K562 (cell line): ENCODE data around the gene NGRN. TPM values are rescaled to one million over a fixed set of nuclear protein-coding genes. Genes with fewer than 3 reads are reported as not detected.
A peak's percentile ranks its signal among the peaks of the same experiment; 100 is the strongest.

Experiments used
- ATAC-seq: fragments of 200-7000 bp; cut with Tn5 transposase; 3 replicates; pipeline ENCODE4 v1.9.1; 2020; ENCODE audit warnings: moderate library complexity
- BruUV-seq: library from RNA; stranded (reverse); fragments of 400-500 nt; replicated peaks from 2 replicates; lab custom pipeline; 2021; lab: Mats Ljungman, UMichigan
- CTCF ChIA-PET: fragments of 300-600 bp; formaldehyde crosslinking; extraction: SDS; loops from one replicate; lab custom pipeline; 2021; ENCODE audit warnings: low intra/inter-chr PET ratio; lab: Yijun Ruan, JAX
- POLR2A ChIA-PET: fragments of 300-600, 350-650 bp; sonication (Branson Sonifier 250); formaldehyde crosslinking; extraction: SDS; loops from one replicate; lab custom pipeline; 2021; ENCODE audit warnings: antibody characterized with exemption, inconsistent platforms; lab: Yijun Ruan, JAX
- DNase-seq, 4 experiments: peaks; one replicate each; pipeline versions ENCODE4 v3.0.0 to v3.0.0-alpha.2; 2011 to 2018; ENCODE audit warnings: low spot score in 3 of 4, mixed read lengths in 3 of 4; ENCODE audit errors: extremely low read depth in 1 of 4
- FAIRE-seq: peaks from 2 replicates; lab custom pipeline; 2011; peaks lifted over from hg19 to GRCh38; lab: Jason Lieb, UNC
- H2AFZ ChIP-seq: 2 replicates; pipeline ENCODE4 v1.6.0; 2011; ENCODE audit warnings: low read depth, low read length, control low read depth, inconsistent platforms
- H3K27ac ChIP-seq: fragments of 200-600 bp; 3 replicates; pipeline ENCODE4 v1.8.0; 2011; ENCODE audit warnings: low read depth, mild to moderate bottlenecking, control low read depth, inconsistent platforms, low read length, moderate library complexity, mixed read lengths; ENCODE audit errors: extremely low read depth
- H3K27me3 ChIP-seq, 2 experiments: fragments of 300-600 bp in 1 of 2; 2 replicates in 1 of 2; 3 replicates in 1 of 2; pipeline versions ENCODE4 v1.6.0 to v1.8.0; 2011; ENCODE audit warnings: inconsistent platforms in 2 of 2, low read length in 2 of 2, mild to moderate bottlenecking in 1 of 2, mixed read lengths in 1 of 2, moderate library complexity in 1 of 2; ENCODE audit not compliant: control insufficient read depth in 2 of 2, insufficient read depth in 2 of 2
- H3K36me3 ChIP-seq: fragments of 300-600 bp; 3 replicates; pipeline ENCODE4 v1.8.0; 2011; ENCODE audit warnings: mild to moderate bottlenecking, low read length, inconsistent platforms; ENCODE audit not compliant: control insufficient read depth, insufficient read depth
- H3K4me1 ChIP-seq, 2 experiments: fragments of 200-600 bp in 1 of 2; replicated peaks in 1 of 2; 2 replicates in 1 of 2; 3 replicates in 1 of 2; pipeline versions ENCODE4 v1.5.1 to v1.8.0; 2011; ENCODE audit warnings: inconsistent platforms in 2 of 2, low read length in 2 of 2, mild to moderate bottlenecking in 1 of 2, mixed read lengths in 1 of 2, moderate library complexity in 1 of 2; ENCODE audit not compliant: control insufficient read depth in 2 of 2, insufficient read depth in 2 of 2
- H3K4me2 ChIP-seq: 2 replicates; pipeline ENCODE4 v1.6.1; 2011; ENCODE audit warnings: low read length, control low read depth, inconsistent platforms, mixed read lengths; ENCODE audit not compliant: insufficient read depth
- H3K4me3 ChIP-seq: fragments of 200-600 bp; sonication (generic), shearing (Covaris generic); 2 replicates; pipeline ENCODE4 v1.5.1; 2016; ENCODE audit warnings: control low read depth, inconsistent platforms
- H3K79me2 ChIP-seq: fragments of 200-600 bp; 3 replicates; pipeline ENCODE4 v1.8.0; 2011; ENCODE audit warnings: low read length, inconsistent platforms; ENCODE audit not compliant: control insufficient read depth, insufficient read depth
- H3K9ac ChIP-seq, 2 experiments: 2 replicates each; pipeline versions ENCODE4 v1.6.0 to v1.6.1; 2011; ENCODE audit warnings: low read depth in 2 of 2, low read length in 2 of 2, control low read depth in 1 of 2, inconsistent platforms in 1 of 2, mild to moderate bottlenecking in 1 of 2, mixed read lengths in 1 of 2; ENCODE audit not compliant: insufficient read depth in 1 of 2
- H3K9me1 ChIP-seq: one replicate; pipeline ENCODE4 v1.6.0; 2011; ENCODE audit warnings: inconsistent platforms, mild to moderate bottlenecking, low read length, moderate library complexity; ENCODE audit not compliant: control insufficient read depth, insufficient read depth
- H3K9me3 ChIP-seq: replicated peaks from 2 replicates; pipeline ENCODE4 v1.5.1; 2011; ENCODE audit warnings: low read depth, low read length, inconsistent platforms; ENCODE audit not compliant: control insufficient read depth, insufficient read depth
- H4K20me1 ChIP-seq: replicated peaks from 2 replicates; pipeline ENCODE4 v1.6.1; 2011; ENCODE audit warnings: low read length, inconsistent platforms, mixed read lengths; ENCODE audit not compliant: control insufficient read depth, insufficient read depth
- ARNT ChIP-seq, 2 experiments: fragments of 450-650 bp; IDR thresholded peaks; 2 replicates each; pipeline ENCODE4 v1.6.1; 2016; ENCODE audit warnings: mild to moderate bottlenecking in 1 of 2
- GTF2F1 ChIP-seq: IDR thresholded peaks from 2 replicates; pipeline ENCODE4 v1.6.1; 2011; ENCODE audit warnings: low read depth, low read length, improper control_type of control experiment
- MAFG ChIP-seq: fragments of 450-650 bp; conservative IDR thresholded peaks from 2 replicates; pipeline ENCODE4 v1.6.1; 2016; ENCODE audit warnings: missing genetic modification characterization, missing compliant biosample characterization
- MYNN ChIP-seq, 2 experiments: sonication (generic); formaldehyde crosslinking in 1 of 2; IDR thresholded peaks; 2 replicates each; pipeline versions ENCODE4 v1.5.0 to v1.6.1; 2016 to 2020; ENCODE audit warnings: antibody characterized with exemption in 1 of 2, missing genetic modification reagents in 1 of 2
- POLR2B ChIP-seq: fragments of 450-650 bp; IDR thresholded peaks from 2 replicates; pipeline ENCODE4 v1.6.1; 2018; ENCODE audit warnings: low read depth; ENCODE audit not compliant: partially characterized antibody
- POLR2G ChIP-seq: fragments of 200-400 bp; formaldehyde crosslinking; IDR thresholded peaks from 2 replicates; pipeline ENCODE4 v1.6.1; 2017; ENCODE audit warnings: low read depth, mild to moderate bottlenecking, antibody characterized with exemption, low read length, moderate library complexity
- PRPF4 ChIP-seq: fragments of 200-400 bp; formaldehyde crosslinking; IDR thresholded peaks from one replicate; pipeline ENCODE4 v1.6.1; 2017; ENCODE audit warnings: low read length, low read depth, mild to moderate bottlenecking; ENCODE audit not compliant: insufficient read depth, poor library complexity, severe bottlenecking
- RBFOX2 ChIP-seq: fragments of 200-400 bp; formaldehyde crosslinking; IDR thresholded peaks from 2 replicates; pipeline ENCODE4 v1.6.1; 2017; ENCODE audit warnings: low read depth, mild to moderate bottlenecking, low read length, moderate library complexity
- ZSCAN29 ChIP-seq: fragments of 450-650 bp; IDR thresholded peaks from 2 replicates; pipeline ENCODE4 v1.6.1; 2017
- WGBS: fragments of 100-300 bp; shearing (Covaris generic); methylation state at CpG from one replicate; pipeline ENCODE4 v1.1.6; 2016; ENCODE audit warnings: low coverage, mixed read lengths; ENCODE audit not compliant: insufficient coverage; ENCODE audit errors: missing lambda C conversion rate; 5-methylcytosine and 5-hydroxymethylcytosine counted together
- in situ Hi-C: fragments of 300-500 bp; cut with MboI; formaldehyde crosslinking; loops from 4 replicates; pipeline ENCODE4 v1.15.0; 2018; ENCODE audit warnings: inconsistent platforms, mixed read lengths
- intact Hi-C: fragments of 100-400 bp; cut with micrococcal nuclease; formaldehyde crosslinking; loops from 2 replicates; pipeline ENCODE4 v1.14.2; 2022
- polyA plus RNA-seq, 8 experiments: library from polyadenylated mRNA; depleted of rRNA in 4 of 8; stranded (reverse) in 5 of 8; unstranded in 3 of 8; fragments of >200 nt; fragmentation: Nextera tagmentation in 2 of 8; fragmentation: Illumina TruSeq in 1 of 8; extraction: Ambion mirVana in 2 of 8; extraction: Trizol in 1 of 8; gene quantifications; 2 replicates each; pipeline versions ENCODE4 v1.2.1 to v1.2.3, GENCODE V29; 2011 to 2014; ENCODE audit warnings: inconsistent platforms in 1 of 8, missing spikeins in 1 of 8
- total RNA-seq, 7 experiments: library from RNA; depleted of rRNA in 6 of 7; stranded (reverse); fragments of >200 nt in 6 of 7; fragmentation: Illumina TruSeq in 2 of 7; extraction: Trizol in 2 of 7; gene quantifications; 2 replicates each; pipeline versions ENCODE4 v1.2.1 to v1.2.3, GENCODE V29; 2011 to 2021; ENCODE audit warnings: low replicate concordance in 1 of 7

NGRN gene
- total and polyA plus RNA-seq, 9 of the 15 experiments (the other 6 are each of a cell fraction or from before 2014, with no cell fraction given), result 14.0 to 73.4 (median 60.0) TPM

- ChIA-PET CTCF (interaction anchor here (0.7 kb wide), 1 partner anchor 87 kb away, joined by 3 read pairs; no protein-coding TSS in a partner anchor), POLR2A (interaction anchor here (0.8 to 1.8 kb wide), 4 partner anchors 8 to 44 kb away, joined by 3 to 6 read pairs (median 4); no protein-coding TSS in a partner anchor)
- Histone ChIP-seq H4K20me1 (0 out of 2 replicates have a peak, but pooled peaks cover 4% of the 10 kb centered on the region), H3K9me3 (no peaks in the 10 kb centered on the region), H3K27me3 (no peaks in the 10 kb centered on the region), H3K4me3 (no peak overlapping the region), H3K79me2 (peaks cover 32% of the 10 kb centered on the region), H3K9me1 (no peaks in the 10 kb centered on the region), H3K9ac (peak overlapping the region in 1 of 2 experiments; percentile 76; a peak in 1 of 4 replicates), H3K4me1 (peaks cover 7 to 45% of the 10 kb centered on the region in 2 experiments; a peak in 3 of 5 replicates), H3K27ac (peak overlapping the region; percentile 29; the same call in 1 of the 3 replicates), H3K4me2 (no peak overlapping the region), H3K36me3 (peaks cover 72% of the 10 kb centered on the region), H2AFZ (no peak overlapping the region)
- TF ChIP-seq RBFOX2 (peak; percentile 17; the same call in 1 of the 2 replicates), ARNT (IDR thresholded peaks at IDR 0.05) (no peak), POLR2B (peak; percentile 9), ZSCAN29 (no peak), MAFG (no peak), POLR2G (peak; percentile 62), MYNN (IDR thresholded peaks at IDR 0.05) (0 out of 2 replicates have a peak, but pooled peaks have one; percentile 0), MYNN (CRISPR knock-in tag; IDR thresholded peaks at IDR 0.05) (no peak), GTF2F1 (no peak), PRPF4 (no peak)
- no peak for ATAC-seq
- intact Hi-C loops (loop anchor here (5.0 kb wide), 1 partner anchor 57 kb away; no protein-coding TSS in a partner anchor), in situ Hi-C loops (loop anchor here (10.0 kb wide), 1 partner anchor 445 kb away; no protein-coding TSS in a partner anchor)
- no TSS peak for BruUV-seq
- no peak for FAIRE-seq
- DNase-seq, result no peak
- WGBS, result 58% methylated on average over 12 of the region's 12 CpGs
These were observed 35.4 kb upstream of the NGRN start for GRCh38 chr15:90230071-90230494.
